Measurements from ENCODE around the gene GRK5. TPM values are rescaled to one million over a fixed set of nuclear protein-coding genes. Genes with fewer than 3 reads are reported as not detected.

Gene GRK5
- total RNA-seq, 3 donors from 2014 or later (not counting 1 experiment from before 2014, with no cell fraction given) = 37.6 to 54.3 (median 47.9) TPM

DNA sequence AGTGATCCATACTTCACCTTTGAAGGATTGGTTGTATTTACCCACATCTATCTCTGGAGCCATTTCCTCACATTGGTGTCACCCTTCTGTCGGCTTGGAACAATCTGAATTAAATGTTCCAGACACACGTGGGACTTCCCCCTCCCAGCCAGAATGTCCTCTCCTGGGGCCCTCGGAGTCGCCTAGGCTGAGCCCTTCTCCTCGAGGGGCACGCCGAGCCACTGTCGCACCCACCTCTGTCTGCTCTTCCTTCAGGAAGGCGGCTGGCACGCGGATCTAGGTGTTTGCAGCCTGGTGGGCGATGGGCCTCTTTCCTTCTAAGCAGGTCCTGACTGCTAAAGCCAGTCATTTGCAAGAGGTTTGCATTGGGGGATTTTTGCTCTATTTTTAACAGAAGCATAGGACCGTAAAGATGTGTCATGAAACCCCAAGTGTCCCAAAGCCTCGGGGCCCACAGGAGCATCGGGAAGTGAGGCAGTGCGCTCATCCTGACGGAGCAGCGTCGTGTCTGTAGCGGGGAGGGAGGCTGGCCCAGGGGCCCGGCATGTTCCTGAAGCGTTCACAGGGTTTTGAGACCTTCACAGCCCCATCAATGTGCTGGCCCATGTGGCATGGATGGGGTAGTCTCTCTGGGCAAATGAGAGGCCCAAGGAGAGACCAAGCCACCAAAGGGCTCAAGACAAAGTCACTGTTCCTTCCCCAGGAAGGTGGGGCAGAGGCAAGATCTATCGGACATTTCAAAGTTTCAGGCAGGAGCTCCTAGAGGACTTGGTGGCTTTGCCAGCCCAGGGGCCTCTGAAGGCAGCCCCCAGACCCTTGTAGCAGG, 248.5 kb downstream of the GRK5 start:
- Mint-ChIP-seq H3K4me1 (no peaks in the 10 kb centered on the region), H3K27ac (no peak overlapping the region), H3K27me3 (ENCODE audit: low read depth in 2 of 2) (no peaks in the 10 kb centered on the region), H3K9me3 (no peaks in the 10 kb centered on the region), H3K36me3 (no peaks in the 10 kb centered on the region), H3K4me3 (no peak overlapping the region)
- Histone ChIP-seq H3K36me3 (ENCODE audit: control insufficient read depth, insufficient read depth, low read length) (peaks cover 3% of the 10 kb centered on the region), H3K4me1 (ENCODE audit: control insufficient read depth, insufficient read depth, low read length) (no peaks in the 10 kb centered on the region), H3K27ac (ENCODE audit: low read length) (no peak overlapping the region), H3K27me3 (ENCODE audit: control insufficient read depth, insufficient read depth, low read length) (no peaks in the 10 kb centered on the region), H3K9me3 (ENCODE audit: control insufficient read depth, insufficient read depth, low read length) (no peaks in the 10 kb centered on the region), H3K4me3 (ENCODE audit: low read length) (no peak overlapping the region)
- intact Hi-C loops (cut with micrococcal nuclease) = no loop called here
- TF ChIP-seq, protein P1, sequence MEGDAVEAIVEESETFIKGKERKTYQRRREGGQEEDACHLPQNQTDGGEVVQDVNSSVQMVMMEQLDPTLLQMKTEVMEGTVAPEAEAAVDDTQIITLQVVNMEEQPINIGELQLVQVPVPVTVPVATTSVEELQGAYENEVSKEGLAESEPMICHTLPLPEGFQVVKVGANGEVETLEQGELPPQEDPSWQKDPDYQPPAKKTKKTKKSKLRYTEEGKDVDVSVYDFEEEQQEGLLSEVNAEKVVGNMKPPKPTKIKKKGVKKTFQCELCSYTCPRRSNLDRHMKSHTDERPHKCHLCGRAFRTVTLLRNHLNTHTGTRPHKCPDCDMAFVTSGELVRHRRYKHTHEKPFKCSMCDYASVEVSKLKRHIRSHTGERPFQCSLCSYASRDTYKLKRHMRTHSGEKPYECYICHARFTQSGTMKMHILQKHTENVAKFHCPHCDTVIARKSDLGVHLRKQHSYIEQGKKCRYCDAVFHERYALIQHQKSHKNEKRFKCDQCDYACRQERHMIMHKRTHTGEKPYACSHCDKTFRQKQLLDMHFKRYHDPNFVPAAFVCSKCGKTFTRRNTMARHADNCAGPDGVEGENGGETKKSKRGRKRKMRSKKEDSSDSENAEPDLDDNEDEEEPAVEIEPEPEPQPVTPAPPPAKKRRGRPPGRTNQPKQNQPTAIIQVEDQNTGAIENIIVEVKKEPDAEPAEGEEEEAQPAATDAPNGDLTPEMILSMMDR (IDR thresholded peaks at IDR 0.05) = no peak
- DNase-seq = no peak
- no peak for ATAC-seq
- WGBS (ENCODE audit: insufficient coverage) = 84% methylated on average over 23 of the region's 23 CpGs

DNA sequence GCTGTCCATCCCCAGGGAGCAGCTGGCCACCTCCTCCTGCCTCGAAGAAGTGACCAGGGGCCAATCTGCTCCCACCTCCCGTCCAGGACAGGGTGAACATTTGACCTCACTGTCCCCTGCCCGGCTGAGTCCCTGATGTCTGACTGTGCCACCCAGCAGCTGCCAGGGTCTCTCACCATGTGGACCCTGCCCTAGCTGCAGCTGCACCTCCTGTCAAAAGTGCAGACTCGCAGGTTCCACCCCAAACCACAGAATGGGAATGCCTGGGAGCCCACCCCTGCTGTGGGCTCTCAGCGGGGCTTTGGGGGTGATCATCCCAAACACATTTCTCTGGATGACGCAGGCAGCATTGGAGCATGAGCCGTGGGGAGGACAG, 249.1 kb downstream of the GRK5 start:
- Histone ChIP-seq H3K4me1 (ENCODE audit: control insufficient read depth, insufficient read depth, low read length) (no peaks in the 10 kb centered on the region), H3K9me3 (ENCODE audit: control insufficient read depth, insufficient read depth, low read length) (no peaks in the 10 kb centered on the region), H3K4me3 (ENCODE audit: low read length) (no peak overlapping the region), H3K36me3 (ENCODE audit: control insufficient read depth, insufficient read depth, low read length) (peaks cover 3% of the 10 kb centered on the region), H3K27ac (ENCODE audit: low read length) (no peak overlapping the region), H3K27me3 (ENCODE audit: control insufficient read depth, insufficient read depth, low read length) (no peaks in the 10 kb centered on the region)
- Mint-ChIP-seq H3K9me3 (no peaks in the 10 kb centered on the region), H3K27me3 (ENCODE audit: low read depth in 2 of 2) (no peaks in the 10 kb centered on the region), H3K27ac (no peak overlapping the region), H3K4me3 (no peak overlapping the region), H3K36me3 (no peaks in the 10 kb centered on the region), H3K4me1 (no peaks in the 10 kb centered on the region)
- no peak for DNase-seq
- WGBS (ENCODE audit: insufficient coverage) = 94% methylated on average over 7 of the region's 7 CpGs
- intact Hi-C loops (cut with micrococcal nuclease) = no loop called here
- no peak for ATAC-seq
- TF ChIP-seq, protein P1 (IDR thresholded peaks at IDR 0.05) = no peak

DNA sequence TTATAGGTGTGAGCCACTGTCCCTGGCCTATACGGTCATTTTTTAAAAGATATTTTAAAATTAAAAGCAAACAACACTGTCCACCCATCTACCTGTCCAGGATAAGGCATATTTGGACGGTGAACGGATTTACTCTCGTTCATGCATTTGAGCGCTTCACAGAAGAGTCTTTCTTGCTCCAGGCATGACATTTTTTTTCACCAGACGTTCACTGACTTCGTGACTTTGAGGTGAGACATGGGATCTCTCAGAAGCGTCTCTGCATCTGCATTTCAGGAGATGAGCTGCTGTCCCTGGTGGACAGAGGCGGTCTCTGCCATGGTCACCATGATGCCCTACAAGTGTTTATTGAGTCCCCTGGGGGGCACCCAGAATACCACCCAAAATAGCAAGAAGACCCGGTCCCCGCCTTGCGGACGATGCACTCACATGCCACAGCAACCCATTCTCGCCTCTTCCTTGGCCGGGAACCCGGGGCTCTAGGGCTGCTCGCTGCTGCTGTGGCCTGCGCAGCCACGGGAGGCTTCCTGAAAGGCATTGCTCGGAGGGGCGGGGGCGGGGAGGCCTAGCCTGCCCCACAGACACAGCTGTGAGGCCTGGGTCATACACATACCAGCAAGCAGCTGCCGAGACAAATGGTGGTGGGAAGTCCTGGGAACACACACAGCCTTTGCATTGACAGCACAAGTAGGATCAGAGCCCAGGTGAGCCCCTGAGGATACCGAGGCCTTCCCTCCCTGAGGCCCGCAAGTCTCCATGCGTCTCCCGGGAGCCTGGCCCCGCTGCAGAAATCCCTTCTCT, 250.8 kb downstream of the GRK5 start:
- DNase-seq = no peak
- no peak overlapping the region for H3K4me3 ChIP-seq (ENCODE audit: low read length)
- H3K27ac ChIP-seq (ENCODE audit: low read length) = no peak overlapping the region
- intact Hi-C loops (cut with micrococcal nuclease) = no loop called here
- H3K9me3 Mint-ChIP-seq = no peaks in the 10 kb centered on the region
- H3K27me3 Mint-ChIP-seq (ENCODE audit: low read depth in 2 of 2) = peaks cover 7 to 9% of the 10 kb centered on the region in 2 donors
- H3K27me3 ChIP-seq (ENCODE audit: control insufficient read depth, insufficient read depth, low read length) = no peaks in the 10 kb centered on the region
- ATAC-seq = no peak
- TF ChIP-seq, protein P1 (IDR thresholded peaks at IDR 0.05) = no peak
- no peaks in the 10 kb centered on the region for H3K9me3 ChIP-seq (ENCODE audit: control insufficient read depth, insufficient read depth, low read length)
- H3K4me1 ChIP-seq (ENCODE audit: control insufficient read depth, insufficient read depth, low read length) = no peaks in the 10 kb centered on the region
- WGBS (ENCODE audit: insufficient coverage) = 93% methylated on average over 28 of the region's 28 CpGs
- no peak overlapping the region for H3K4me3 Mint-ChIP-seq
- H3K27ac Mint-ChIP-seq = no peak overlapping the region
- peaks cover 3% of the 10 kb centered on the region for H3K36me3 ChIP-seq (ENCODE audit: control insufficient read depth, insufficient read depth, low read length)
- H3K4me1 Mint-ChIP-seq = no peaks in the 10 kb centered on the region
- no peaks in the 10 kb centered on the region for H3K36me3 Mint-ChIP-seq

Measured in natural killer cell (primary cell).